GM23248 (cell line): ENCODE measurements around the gene HBG1.

Experiments
- EZH2 ChIP-seq: fragments of 200-600 bp; sonication (generic); IDR thresholded peaks from 2 replicates; pipeline ENCODE4 v1.6.1; 2018; ENCODE audit warnings: antibody characterized with exemption, mild to moderate bottlenecking; ENCODE audit not compliant: insufficient read depth, poor library complexity, severe bottlenecking
- EZH2phosphoT487 ChIP-seq: fragments of 200-600 bp; sonication (generic); IDR thresholded peaks from 2 replicates; pipeline ENCODE4 v1.6.1; 2018; ENCODE audit warnings: antibody characterized with exemption, moderate library complexity, mild to moderate bottlenecking, low read depth; ENCODE audit not compliant: insufficient read depth

DNA sequence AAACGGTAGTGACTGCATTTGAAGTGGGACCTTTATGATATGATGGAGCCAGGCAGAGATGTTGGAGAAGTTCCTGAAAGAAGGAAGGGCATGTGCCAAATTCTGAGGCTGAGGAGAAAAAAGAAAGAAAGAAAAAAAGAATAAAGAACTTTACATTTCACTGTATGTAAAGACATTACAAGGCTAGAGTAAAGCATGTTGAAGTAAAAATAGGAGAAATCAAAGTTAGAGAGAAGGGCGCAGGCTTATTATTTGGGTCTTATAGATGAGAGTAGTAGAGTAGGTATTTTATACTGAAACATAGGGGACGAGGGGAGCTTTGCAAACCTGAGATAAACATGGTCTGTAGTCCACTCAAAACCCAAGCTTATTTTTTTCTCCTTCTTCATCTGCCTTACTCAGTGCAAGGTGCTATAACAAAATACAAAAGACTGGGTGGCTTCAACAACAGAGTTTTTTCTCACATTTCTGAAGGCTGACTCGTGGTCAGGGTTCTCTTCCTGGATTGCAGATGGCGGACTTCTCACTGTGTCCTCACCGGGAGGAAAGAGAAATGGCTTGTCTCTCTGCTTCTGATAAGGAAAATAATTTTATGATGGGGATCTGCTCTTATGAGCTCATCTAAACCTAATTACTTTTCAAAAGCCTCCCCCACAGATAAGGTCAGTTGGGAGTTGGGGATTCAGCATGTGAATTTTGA is 2.7 kb downstream of the HBG1 start:
- TF ChIP-seq EZH2phosphoT487 (no peak), EZH2 (no peak)
